ENCODE data around the gene KRTAP20-1.

The KRTAP20-1 gene

GRCh38 chr21:30646904-30647414, 30.7 kb downstream of the KRTAP20-1 start:
- DNase-seq (ENCODE audit: low read depth), result no peak

- no peak for DNase-seq (ENCODE audit: low read depth)
Observed at GRCh38 chr21:30652891-30653290, 36.7 kb downstream of the KRTAP20-1 start.

All from fibroblast of gingiva (primary cell).